ENCODE results near the gene SLC43A3.

The SLC43A3 gene

DNA sequence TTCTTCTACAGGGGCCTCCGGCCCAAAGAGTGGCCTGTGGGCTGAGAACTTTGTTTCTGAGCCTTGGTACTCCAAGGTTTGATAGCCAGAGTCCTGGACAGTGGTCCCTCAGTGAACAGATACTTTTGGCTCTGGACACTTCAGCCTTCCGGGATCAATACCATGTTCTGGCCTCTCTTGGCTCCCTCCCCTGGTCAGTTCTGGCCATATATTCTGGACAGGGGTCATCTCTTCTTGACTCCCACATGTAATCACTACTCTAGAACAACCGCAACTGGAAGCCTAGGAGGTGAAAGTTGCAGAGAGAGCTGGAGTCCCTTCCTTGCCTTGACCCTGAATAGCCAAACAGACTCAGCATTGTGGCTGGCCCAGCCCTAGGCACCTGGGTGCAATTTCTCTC, 35.7 kb upstream of the SLC43A3 start:
- peaks cover 27 to 92% (median 80%) of the 10 kb centered on the region in 10 experiments for H3K4me1 ChIP-seq
- peak overlapping the region in 1 of 11 experiments; percentile 54; a peak in 2 of 22 replicates for H3K27ac ChIP-seq

DNA sequence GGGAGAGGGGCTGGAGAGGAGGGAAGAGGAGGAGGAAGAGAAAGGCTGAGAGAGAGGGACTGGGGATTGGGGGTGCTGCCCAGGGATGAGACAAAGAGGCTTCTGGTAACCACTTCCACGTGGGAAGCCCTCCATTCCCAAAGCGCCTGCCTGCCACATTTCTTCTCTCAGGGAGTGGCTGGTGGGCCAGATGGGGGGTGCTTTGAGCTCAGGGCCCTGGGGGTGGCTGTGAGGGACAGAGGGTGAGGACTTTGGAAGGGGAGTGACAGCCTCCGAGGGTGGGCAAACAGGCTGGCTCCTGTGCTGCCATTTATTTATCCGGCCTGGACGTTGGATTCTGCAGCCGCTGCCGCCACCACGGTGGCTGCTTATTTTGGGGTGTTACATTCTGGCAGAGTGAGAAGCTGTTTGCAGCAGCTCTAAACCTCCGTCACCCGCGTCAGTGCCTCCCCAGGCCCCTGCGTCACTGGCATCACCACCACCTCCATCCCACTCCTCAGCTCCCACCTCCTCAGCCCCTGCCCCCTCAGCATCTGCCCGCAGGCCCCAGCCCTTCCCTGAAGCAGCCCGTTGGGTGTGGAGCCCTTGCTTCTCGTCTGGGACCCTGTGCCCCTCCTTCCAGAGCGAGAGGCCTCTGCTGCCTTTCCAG, 35.0 kb upstream of the SLC43A3 start:
- TF ChIP-seq Cebpa-rat (IDR thresholded peaks at IDR 0.05) = no peak
- Histone ChIP-seq H3K4me1 (peaks cover 29 to 88% (median 77%) of the 10 kb centered on the region in 10 experiments), H3K4me3 (peak overlapping the region in 7 of 10 experiments; percentile 68 to 78 (median 73); a peak in 13 of 20 replicates), H3K9me3 (replicated peaks in 1 of 11) (no peaks in the 10 kb centered on the region), H3K36me3 (peaks cover 0 to 12% (median 9%) of the 10 kb centered on the region in 11 experiments; a peak in 6 of 22 replicates), H4K20me1 (peaks cover 0 to 41% (median 13%) of the 10 kb centered on the region in 11 experiments; a peak in 12 of 22 replicates), H3K27ac (no peak overlapping the region), H3K27me3 (peaks cover 36 to 53% (median 48%) of the 10 kb centered on the region in 11 experiments), H3K4me2 (peak overlapping the region; percentile 11 to 99 (median 95); a peak in 21 of 22 replicates), H3K9ac (peak overlapping the region in 8 of 11 experiments; percentile 8 to 62 (median 40); a peak in 6 of 22 replicates)

More for the DNA sequence above, 35.7 kb upstream of the SLC43A3 start:
- H3K36me3 ChIP-seq = peaks cover 0 to 16% (median 12%) of the 10 kb centered on the region in 11 experiments; a peak in 10 of 22 replicates
- no peak for TF ChIP-seq Cebpa-rat (IDR thresholded peaks at IDR 0.05)
- peaks cover 34 to 50% (median 45%) of the 10 kb centered on the region in 11 experiments for H3K27me3 ChIP-seq
- peak overlapping the region in 2 of 10 experiments; percentile 73; a peak in 1 of 20 replicates for H3K4me3 ChIP-seq
- peaks cover 0 to 41% (median 13%) of the 10 kb centered on the region in 11 experiments; a peak in 12 of 22 replicates for H4K20me1 ChIP-seq
- peak overlapping the region in 4 of 11 experiments; percentile 44 to 62 (median 50); a peak in 5 of 22 replicates for H3K9ac ChIP-seq
- peak overlapping the region in 10 of 11 experiments; percentile 88 to 99 (median 96); a peak in 18 of 22 replicates for H3K4me2 ChIP-seq
- H3K9me3 ChIP-seq (replicated peaks in 1 of 11) = no peaks in the 10 kb centered on the region

GRCh38 chr11:57460758-57461749, 34.1 kb upstream of the SLC43A3 start:
- peak overlapping the region; percentile 64 to 81 (median 73) for H3K9ac ChIP-seq

DNA sequence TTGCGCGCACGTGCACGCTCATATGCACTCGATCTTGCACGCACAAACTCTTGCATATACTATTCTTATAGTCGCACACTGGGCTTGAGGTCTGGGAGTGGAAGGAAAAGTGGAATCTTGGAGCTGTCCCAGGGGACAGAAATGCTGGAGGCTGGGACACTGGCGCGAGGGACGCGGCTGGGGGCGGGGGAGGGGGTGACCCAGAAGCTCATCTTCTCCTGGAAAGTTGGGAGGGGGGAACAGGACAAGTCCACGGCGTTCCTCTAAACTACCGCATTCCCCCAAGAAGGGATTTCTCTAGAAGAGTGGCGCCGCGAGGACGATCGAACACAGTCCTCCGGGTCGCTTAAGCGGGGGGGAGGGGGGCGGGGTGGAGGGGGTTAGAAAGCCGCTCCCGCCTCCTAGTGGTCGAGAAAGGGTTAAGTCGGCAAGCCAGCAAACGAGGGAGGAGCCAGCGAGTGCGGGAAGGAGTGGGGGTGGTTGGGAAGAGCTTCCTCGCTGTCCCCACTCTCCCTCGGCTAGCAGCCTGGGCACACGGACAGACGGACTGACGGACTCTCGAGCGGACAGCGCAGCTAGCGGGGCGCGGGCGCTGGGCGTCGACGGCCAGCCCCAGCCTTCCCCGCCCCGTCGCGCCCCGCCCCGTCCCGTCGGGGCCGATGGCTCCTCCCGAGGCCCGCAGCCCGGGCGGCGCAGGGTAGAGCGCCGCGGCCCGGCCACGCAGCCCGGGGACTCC, 33.3 kb upstream of the SLC43A3 start, which contains the start of gene RTN4RL2:
Gene RTN4RL2 (plus strand): TSS at position 507 of the 736 bp plus-strand sequence. CDS start 338 bp downstream, outside the sequence.
- H3K27me3 ChIP-seq = peaks cover 36 to 53% (median 48%) of the 10 kb centered on the region in 11 experiments
- TF ChIP-seq Cebpa-rat (IDR thresholded peaks at IDR 0.05) = no peak
- H3K36me3 ChIP-seq = peaks cover 0 to 7% (median 5%) of the 10 kb centered on the region in 11 experiments; a peak in 6 of 22 replicates
- peak within 1 kb of the TSS; percentile 58 to 78 (median 71) for H3K4me3 ChIP-seq
- peaks cover 0 to 41% (median 13%) of the 10 kb centered on the region in 11 experiments; a peak in 12 of 22 replicates for H4K20me1 ChIP-seq
- H3K4me2 ChIP-seq = peak within 1 kb of the TSS; percentile 88 to 99 (median 95)
- peak within 1 kb of the TSS in 8 of 11 experiments; percentile 23 to 65 (median 50); a peak in 12 of 22 replicates for H3K27ac ChIP-seq
- H3K4me1 ChIP-seq = peaks cover 29 to 73% (median 63%) of the 10 kb centered on the region in 10 experiments
- peak within 1 kb of the TSS; percentile 64 to 81 (median 73) for H3K9ac ChIP-seq
- H3K9me3 ChIP-seq (replicated peaks in 1 of 11) = no peaks in the 10 kb centered on the region

More at GRCh38 chr11:57460758-57461749, 34.1 kb upstream of the SLC43A3 start:
- H3K4me1 ChIP-seq = peaks cover 29 to 79% (median 68%) of the 10 kb centered on the region in 10 experiments
- H3K4me3 ChIP-seq = peak overlapping the region; percentile 58 to 78 (median 71)
- H3K36me3 ChIP-seq = peaks cover 0 to 12% (median 9%) of the 10 kb centered on the region in 11 experiments; a peak in 6 of 22 replicates
- no peak for TF ChIP-seq Cebpa-rat (IDR thresholded peaks at IDR 0.05)
- peak overlapping the region; percentile 88 to 99 (median 95) for H3K4me2 ChIP-seq
- no peaks in the 10 kb centered on the region for H3K9me3 ChIP-seq (replicated peaks in 1 of 11)
- H3K27ac ChIP-seq = peak overlapping the region in 8 of 11 experiments; percentile 23 to 65 (median 50); a peak in 11 of 22 replicates
- H4K20me1 ChIP-seq = peaks cover 0 to 41% (median 13%) of the 10 kb centered on the region in 11 experiments; a peak in 12 of 22 replicates
- peaks cover 36 to 53% (median 48%) of the 10 kb centered on the region in 11 experiments for H3K27me3 ChIP-seq

DNA sequence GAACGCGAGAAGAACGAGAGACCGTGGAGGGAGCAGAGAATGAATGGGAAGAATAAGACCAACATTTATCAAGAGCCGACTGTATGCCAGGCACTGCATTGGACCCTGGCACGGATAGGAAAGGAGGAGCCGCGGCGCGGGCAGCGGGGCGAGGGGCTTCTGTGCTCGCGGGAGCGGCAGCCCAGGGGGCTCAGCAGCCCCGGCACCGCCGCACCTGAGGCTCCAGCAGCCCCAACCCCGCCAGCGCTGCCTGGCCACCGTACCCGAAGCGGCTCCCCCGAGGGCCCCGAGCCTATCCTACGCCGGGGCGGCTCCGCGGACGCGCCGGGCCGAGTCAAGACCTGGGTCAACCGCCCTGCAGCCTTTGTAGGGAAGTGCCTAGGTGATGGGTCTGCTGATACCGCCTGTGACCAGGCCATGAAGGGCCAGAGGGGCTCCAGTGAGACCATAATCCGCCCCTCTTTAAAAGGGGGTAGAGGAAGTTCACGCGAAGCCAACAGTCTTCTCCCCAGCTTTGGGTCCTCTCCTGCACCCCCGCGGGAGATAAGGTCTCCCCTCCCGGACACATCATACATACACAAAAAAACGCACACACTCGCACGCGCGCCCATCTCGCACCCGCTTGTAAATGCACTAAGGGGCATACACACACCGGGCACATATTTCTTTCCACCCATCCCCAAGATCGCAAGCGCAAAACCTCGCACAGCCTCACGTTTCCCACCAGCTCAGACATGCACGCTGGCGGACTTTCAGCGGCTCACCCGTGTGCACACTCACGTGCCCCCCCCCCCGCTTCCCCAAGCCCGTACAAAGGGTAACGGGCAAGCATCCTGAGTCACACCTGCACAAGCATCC, 32.5 kb upstream of the SLC43A3 start:
- Histone ChIP-seq H3K9ac (peak overlapping the region in 9 of 11 experiments; percentile 4 to 57 (median 37); a peak in 15 of 22 replicates), H4K20me1 (peaks cover 0 to 40% (median 13%) of the 10 kb centered on the region in 11 experiments; a peak in 12 of 22 replicates), H3K36me3 (no peaks in the 10 kb centered on the region), H3K4me1 (peaks cover 23 to 65% (median 56%) of the 10 kb centered on the region in 10 experiments), H3K27me3 (peaks cover 36 to 53% (median 48%) of the 10 kb centered on the region in 11 experiments), H3K9me3 (replicated peaks in 1 of 11) (no peaks in the 10 kb centered on the region), H3K4me3 (peak overlapping the region; percentile 58 to 78 (median 71)), H3K4me2 (peak overlapping the region; percentile 88 to 99 (median 95)), H3K27ac (no peak overlapping the region)
- no peak for TF ChIP-seq Cebpa-rat (IDR thresholded peaks at IDR 0.05)

GRCh38 chr11:57458410-57459163, 31.7 kb upstream of the SLC43A3 start:
- Histone ChIP-seq H3K27me3 (peaks cover 36 to 53% (median 48%) of the 10 kb centered on the region in 11 experiments), H3K4me2 (peak overlapping the region; percentile 88 to 99 (median 95)), H3K27ac (no peak overlapping the region), H3K36me3 (no peaks in the 10 kb centered on the region), H3K4me1 (peaks cover 20 to 57% (median 47%) of the 10 kb centered on the region in 10 experiments), H3K9ac (peak overlapping the region in 9 of 11 experiments; percentile 19 to 57 (median 36); a peak in 12 of 22 replicates), H3K4me3 (peak overlapping the region; percentile 58 to 78 (median 71)), H3K9me3 (replicated peaks in 1 of 11) (no peaks in the 10 kb centered on the region), H4K20me1 (peaks cover 0 to 32% (median 13%) of the 10 kb centered on the region in 11 experiments; a peak in 12 of 22 replicates)
- no peak for TF ChIP-seq Cebpa-rat (IDR thresholded peaks at IDR 0.05)

All from BLaER1 treated with 17β-estradiol and CSF1 and Interleukin-3, amounts not matched to agents 10 nM and 100 nM (cell line).